AG08395 (cell line): ENCODE measurements around the gene WDR18.

Experiments
- DNase-seq: peaks from one replicate; pipeline ENCODE4 v3.0.0; 2012; ENCODE audit warnings: mixed read lengths, low spot score

The WDR18 gene

GRCh38 chr19:1042689-1043511 lies 58.8 kb downstream of the WDR18 start:
- no peak for DNase-seq
